Stimulated activated CD4-positive, alpha-beta T cell treated with anti-CD3 and anti-CD28 coated beads, Interleukin-1b, Interleukin-23, amount 100 ng/mL, for 24 hours (primary cell): Measurements from ENCODE around the gene TRAPPC6A.

Experiments used
- DNase-seq, 4 experiments: peaks; one replicate each; pipeline ENCODE4 v3.0.0-alpha.2; 2020; ENCODE audit warnings: low read depth in 4 of 4, low spot score in 1 of 4

Gene TRAPPC6A

DNA sequence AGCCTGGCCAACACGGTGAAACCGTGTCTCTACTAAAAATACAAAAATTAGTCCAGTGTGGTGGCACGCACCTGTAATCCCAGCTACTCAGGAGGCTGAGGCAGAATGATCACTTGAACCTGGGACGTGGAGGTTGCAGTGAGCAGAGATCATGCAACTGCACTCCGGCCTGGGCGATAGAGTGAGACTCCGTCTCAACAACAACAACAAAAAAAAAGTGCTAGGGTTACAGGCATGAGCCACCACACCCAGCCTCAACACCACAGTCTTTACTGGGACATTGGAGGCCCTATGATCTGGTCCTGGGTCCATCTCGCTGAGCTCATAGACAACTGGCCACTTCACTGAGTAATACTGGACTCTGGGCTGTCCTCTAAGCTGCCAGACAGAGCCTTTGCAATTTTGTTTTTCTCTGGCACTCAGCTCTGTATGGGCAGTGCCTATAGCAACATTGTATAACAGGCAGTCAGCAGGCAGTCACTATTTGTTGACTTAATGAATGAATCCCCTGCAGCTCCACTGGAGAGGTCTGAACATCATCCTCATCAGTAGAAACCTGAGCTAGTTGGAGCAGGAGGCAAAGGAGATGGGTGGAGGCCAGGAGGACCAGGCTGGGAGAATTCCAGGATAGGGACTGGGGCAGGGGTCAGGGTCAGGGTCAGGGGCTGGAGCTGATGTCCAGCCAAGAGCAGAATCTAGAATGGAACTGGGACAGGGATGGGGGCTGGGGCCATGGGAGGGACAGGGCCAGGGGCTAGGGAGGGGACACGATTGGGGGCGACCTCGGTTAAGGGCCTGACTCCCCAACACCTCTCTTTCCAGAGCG is 8.7 kb upstream of the TRAPPC6A start:
- no peak for DNase-seq

DNA sequence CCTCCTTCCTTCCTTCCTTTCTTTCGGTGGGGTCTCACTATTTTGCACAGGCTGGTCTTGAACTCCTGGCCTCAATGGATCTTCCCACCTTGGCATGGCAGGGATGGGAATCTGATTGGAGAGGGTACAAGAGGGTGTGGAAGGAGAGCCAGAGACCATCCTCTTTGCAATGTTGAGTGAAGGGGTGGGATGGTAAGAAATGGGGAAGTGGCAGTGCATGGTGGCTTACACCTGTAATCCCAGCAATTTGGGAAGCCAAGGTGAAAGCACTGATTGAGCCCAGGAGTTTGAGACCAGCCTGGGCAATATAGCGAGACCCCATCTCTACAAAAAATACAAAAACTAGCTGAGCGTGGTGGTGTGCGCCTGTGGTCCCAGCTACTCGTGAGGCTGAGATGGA is 6.1 kb upstream of the TRAPPC6A start:
- DNase-seq = no peak

DNA sequence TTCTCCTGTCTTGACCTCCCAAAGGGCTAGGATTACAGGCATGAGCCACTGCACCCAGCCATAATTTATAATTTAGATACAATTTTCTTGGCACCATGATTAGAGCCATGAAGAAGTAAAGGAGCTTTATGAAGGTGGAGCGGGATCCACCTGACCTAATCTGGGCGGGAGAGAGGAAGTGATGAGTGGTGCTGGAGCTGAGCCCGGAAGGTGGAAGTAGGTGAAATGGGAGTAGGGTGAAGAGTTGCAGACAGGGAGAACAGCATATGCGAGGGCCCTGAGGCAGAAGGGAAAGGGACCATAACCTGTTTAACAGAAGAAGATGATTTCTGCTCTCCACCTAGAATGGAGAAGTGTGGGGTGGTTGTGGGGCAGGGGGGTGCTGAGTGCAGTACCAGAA is 4.7 kb upstream of the TRAPPC6A start:
- no peak for DNase-seq

DNA sequence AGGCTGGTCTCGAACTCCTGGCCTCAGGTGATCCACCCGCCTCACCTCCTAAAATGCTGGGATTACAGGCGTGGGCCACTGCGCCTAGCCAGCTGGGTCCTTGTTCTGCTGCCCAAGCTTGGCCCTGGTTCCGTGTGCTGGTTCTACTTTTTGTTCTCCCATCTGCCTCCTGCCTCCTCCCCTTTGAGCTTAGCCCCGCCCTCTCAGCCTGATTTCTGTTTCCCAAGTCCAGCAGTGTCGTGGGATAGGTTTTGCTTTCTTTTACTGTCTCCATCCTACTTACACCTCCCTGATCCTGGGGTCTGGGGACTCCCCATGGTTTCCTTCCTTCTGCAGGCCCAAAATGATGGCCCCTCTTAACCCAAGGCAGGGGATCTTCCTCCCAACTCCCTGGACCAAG is 2.9 kb upstream of the TRAPPC6A start:
- no peak for DNase-seq

DNA sequence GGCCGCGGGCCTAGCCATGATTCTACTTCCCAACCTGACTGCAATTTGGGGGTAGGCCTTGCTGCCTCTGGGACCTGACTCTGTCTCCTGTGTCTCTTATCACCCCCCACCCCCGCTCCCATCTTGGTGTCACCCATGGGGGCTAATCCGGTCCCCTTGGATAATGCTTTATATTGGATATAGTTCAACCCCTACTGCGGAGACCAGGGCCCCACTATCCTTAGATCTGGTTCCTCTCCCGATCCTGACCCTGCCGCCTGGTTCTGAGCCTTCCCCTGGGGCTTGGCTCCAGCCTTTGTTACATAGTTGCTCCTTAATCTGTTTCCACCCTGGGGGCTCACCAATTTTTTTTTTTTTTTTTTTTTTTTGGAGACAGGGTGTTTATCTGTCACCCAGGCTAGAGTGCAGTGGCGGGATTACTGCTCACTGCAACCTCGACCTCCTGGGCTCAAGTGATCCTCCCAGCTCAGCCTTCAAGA is 1.9 kb upstream of the TRAPPC6A start:
- DNase-seq = no peak

DNA sequence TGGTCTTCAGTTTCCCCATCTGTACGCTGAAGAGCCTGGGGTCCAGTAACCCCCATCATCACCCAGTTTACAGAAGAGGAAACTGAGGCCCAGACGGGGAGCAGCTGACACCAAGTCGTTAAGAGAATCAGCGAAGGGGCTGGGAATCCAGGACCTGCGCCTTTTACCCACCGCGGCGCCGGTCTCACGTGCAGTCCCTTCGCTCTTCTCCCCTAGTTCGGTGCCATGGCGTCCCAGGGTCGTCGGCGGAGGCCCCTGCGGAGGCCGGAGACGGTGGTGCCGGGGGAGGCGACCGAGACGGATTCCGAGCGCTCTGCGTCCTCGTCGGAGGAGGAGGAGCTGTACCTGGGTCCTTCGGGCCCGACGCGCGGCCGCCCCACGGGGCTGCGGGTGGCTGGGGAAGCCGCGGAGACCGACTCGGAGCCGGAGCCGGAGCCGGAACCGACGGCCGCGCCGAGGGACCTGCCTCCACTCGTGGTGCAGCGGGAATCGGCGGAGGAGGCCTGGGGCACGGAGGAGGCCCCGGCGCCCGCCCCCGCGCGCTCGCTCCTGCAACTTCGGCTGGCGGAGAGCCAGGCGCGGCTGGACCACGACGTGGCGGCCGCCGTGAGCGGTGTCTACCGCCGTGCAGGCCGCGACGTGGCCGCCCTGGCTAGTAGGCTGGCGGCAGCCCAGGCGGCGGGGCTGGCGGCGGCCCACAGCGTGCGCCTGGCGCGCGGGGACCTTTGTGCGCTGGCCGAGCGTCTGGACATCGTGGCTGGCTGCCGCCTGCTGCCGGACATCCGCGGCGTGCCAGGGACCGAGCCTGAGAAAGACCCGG is 1.2 kb upstream of the TRAPPC6A start:
- peak in 2 of 4 experiments; percentile 19 to 34 for DNase-seq

DNA sequence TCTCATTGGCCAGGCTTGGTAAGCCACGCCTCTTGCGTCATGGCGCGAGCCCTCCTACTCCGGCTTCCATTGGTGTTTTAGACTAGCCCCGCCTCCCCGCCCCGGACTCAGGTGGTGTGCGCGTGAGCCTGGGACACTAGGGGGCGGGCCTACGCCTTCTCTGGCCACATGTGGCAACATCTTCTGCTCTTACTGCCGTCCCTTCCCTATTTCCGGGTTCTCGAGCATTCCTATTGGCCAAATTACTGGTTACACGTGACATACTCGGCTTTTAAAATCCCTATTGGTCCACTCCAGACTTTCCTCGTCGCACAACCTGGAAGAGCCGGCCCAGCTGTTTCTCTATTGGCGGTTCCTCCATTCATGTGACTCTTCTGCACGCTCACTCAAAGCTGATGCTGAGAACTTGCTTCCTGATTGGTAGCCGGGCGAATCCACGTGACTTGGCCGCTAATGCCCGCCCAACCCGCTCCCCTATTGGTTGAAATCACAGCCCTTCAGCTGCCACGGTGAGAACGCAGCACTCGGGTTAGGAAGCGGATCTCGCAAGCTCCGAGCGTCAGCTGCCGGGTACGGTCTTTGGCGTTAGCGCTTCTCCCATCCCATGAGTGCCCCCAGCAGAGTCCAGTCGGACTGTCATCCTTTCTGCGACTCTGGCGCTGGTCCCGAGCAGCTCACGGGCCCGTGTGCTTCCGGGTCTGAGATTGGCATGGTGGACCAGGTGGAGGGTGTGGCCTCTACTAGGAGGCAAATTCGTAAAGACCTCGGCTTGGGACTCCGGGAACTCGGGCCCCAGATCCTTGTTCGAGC is 430 bp upstream of the TRAPPC6A start, which contains the start of gene BLOC1S3:
BLOC1S3 (plus strand) TSS at position 523 of the 810 bp plus-strand sequence. CDS start 513 bp downstream, outside the sequence.
- peak; percentile 97 to 100 (median 100) for DNase-seq

DNA sequence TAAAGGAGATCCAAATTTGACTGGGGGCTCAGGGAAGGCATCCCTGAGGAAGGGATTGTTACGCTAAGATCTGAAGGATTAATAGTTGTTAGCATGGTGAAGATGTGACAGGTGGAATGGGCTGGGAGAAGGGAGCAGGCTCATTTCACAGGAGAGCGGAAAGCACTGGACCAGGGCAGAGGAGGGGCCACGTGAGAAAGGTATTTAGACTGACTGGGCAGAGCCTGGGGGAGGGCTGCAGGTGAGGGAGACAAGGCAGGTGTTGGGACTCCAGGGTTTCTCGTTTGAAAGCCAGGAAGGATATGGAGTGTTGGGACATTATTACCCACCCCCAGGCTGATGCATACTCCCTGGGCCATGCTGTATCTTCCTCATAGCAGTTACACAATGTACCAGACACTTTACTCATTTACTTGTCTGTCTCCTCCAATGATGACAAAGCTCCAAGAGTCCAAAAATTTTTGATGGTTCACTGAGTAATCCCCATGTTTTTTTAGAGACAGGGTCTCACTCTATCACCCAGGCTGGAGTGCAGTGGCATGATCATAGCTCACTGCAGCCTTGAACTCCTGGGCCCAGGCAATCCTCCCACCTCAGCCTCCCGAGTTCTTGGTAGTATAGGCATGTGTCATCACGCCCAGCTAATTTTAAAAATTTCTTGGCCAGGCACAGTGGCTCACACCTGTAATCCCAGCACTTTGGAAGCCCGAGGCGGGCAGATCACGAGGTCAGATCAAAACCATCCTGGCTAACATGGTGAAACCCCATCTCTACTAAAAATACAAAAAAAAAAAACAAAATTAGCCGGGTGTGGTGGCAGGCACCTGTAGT is 2.3 kb downstream of the TRAPPC6A start:
- no peak for DNase-seq

DNA sequence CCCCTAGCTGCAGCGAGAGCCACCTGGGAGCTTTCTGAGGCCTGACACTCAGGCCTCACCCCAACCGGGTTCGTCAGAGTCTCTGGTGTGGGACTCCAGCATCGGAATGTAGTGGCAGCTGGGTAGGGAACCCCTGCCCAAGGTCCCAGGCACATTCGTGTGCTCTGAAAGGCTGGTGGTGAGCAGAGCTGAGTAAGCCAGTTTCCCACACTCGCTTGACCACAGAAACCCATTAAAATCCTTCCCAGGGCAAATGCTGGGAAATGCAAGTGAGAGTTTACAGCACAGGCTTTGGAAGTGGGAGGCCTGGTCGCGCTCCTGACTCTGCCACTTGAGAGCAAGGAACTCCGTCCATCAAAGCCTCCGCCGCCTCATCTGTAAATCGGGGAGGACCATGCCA is 4.2 kb downstream of the TRAPPC6A start:
- DNase-seq = no peak

DNA sequence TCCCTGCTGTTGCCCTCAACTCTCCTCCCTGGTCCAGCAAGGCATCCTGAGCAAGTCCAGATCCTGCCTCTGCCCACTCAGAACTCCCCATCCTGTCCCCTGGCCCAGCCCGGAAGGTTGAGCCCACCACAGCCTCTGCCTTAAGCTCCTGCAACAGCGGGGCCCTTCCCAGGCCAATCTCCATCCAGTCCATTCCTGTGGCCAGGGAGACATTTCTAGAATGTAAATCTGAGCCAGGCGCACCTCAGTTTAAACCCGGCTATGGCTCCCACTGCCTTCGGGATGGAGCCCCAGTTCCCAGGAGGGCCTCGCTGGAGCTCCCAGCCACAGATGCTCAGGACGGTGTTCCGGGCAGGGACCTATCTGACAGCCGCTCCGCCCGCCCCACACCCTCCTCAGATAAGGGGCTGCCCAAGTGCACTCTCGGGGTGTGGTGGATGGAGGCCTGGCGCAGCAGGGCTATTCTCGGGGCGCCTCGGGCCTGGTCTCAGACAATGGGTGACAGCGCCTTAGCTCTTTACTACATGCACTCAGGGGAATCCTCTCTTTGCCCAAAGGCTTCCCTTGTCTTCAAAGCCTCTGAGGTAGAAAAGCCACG is 5.3 kb downstream of the TRAPPC6A start:
- no peak for DNase-seq

DNA sequence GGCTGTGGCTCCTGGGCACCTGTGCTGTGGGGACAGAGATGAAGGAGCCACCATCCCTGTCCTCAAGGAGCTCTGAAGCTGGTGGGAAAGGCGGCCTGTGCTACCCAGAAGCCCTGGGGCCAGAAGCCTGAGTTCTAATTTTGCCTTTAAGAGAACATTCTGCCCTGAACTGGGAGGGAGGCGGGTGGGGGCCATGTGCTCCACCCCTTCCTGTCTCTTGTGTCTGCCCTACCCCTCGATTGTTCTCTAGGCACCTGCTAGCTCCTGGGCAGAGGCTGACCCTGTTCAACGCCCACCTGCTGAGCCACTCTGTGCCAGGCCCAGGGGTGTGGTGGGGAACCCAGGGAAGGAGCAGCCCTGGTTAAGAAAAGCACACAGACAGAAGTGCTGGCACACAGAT is 5.9 kb downstream of the TRAPPC6A start:
- no peak for DNase-seq

DNA sequence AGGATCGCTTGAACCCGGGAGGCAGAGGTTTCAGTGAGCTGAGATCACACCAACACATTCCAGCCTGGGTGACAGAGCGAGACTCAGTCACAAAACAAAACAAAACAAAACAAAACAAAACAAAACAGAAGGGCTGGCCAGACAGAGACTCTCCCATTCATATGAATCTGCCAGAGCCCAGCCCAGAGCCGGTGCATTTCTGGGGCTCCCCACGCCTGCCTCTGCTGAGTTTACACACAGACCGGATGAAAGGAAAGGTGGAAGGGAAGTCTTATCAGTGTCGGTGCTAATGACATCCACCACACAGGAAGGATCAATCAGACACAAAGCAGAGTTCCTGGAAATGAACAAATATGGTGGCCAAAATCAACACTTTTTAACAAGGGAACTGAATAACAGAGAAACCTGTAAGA is 6.8 kb downstream of the TRAPPC6A start:
- DNase-seq = no peak

DNA sequence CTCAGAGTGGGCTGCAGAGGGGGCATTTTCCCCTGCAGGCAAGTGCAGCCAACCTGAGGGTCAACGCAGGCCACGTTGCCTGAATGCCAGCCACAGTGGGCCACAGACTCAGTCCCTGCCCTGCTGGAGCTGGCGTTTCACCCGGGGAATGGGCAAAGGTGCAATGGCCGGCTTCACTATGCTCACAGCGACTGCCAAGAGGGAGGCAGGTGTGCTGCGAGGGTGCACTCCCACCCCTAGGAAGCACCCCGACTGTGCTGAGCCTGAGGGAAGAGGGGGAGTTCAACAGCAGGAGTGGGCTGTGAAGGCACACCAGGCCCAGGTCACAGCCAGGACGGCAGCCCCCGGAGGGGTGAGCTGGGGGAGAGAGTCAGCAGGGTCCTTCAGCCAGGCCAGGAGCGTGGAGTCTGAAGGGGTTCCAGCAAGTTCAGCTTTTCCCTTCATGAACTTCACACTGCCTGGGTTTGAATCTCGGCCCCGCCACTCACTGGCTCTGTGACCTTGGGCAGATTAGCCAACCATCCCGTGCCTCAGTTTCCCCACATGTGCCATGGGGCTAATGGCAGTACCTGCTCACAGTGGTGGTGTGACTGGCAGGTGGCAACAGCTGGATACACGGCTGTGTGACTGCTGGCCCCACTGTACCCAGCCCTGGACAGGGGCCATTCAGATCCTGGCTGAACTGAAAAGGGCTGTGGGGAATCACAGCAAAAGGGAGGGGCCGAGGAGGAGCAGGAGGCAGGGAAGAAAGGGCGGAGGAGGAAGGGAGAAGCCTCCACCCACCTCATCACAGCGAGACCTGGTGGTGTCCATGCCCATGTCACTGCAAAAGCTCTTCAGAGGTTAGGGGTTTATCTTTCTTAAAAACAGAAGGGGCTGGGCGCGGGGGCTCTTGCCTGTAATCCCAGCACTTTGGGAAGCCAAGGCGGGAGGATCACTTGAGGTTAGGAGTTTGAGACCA is 7.6 kb downstream of the TRAPPC6A start:
- no peak for DNase-seq

DNA sequence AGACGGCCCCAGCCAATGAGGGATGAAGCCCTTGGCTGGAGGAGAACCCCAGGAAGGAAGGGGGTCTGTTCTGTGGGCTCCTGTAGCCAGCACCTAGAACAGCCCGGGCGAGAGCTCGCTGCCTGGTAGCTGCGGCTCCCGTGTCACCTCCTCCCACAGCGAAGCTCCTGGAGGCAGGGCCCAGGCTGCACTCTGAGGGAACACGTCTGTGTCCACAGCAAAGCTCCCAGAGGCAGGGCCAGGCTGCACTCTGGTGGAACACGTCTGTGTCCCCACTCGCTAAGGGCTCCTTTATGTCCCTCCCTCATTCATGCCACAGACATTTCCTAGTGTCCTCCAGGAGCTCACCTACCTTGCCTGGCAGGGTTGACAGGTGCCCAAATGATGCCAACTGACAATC is 8.4 kb downstream of the TRAPPC6A start:
- no peak for DNase-seq

DNA sequence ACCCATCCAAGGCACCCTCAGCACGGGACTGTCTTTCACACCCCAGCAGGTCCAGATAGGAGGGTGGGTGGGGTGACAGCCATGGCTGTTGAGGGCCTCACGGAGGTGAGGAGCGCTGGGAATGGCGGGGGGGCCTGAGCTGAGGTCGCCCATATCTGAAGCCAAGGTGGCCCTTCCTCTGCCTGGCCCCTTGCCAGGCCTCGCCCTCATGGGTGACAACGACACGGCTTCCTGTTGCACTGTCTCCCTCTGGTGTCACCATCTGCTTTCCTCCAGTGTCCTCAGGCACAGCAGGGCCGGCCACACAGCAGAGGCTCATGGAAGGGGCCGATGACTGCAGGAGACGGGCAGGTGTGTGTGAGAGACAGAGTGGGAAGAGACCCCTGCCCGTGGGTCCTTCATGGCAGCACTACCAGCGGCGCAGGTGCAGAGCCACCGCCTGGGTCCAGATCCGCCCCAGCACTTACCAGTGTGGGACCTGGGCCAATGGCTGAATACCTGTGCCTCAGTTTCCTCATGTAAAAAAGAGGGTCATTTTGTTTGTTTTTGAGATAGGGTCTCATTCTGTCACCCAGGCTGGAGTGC is 9.2 kb downstream of the TRAPPC6A start:
- no peak for DNase-seq

DNA sequence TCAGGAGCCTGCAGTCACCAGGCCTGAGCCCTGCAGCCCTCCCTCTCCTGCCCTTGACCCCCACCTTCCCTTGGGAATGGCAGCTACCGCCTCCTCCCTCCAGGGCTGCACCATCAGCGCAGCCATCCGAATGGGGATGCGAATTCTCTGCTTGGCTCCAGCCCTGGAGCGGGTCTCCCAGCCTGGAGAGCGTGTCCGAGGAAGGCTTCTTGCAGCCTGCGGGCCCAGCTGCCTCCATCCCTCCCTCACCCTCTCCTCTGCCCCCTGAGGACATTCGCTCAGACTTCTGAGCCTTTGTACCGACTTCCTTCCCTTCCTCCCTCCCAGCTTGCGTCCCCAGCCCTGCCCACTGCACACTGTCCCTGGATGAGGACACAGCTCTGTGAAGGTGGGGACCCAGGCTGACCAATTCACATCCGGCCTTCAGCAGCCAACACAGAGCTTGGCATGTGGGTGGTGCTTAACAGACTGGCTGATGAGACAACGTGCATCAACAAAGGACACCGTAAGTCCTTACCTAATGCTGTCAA is 11.2 kb downstream of the TRAPPC6A start:
- DNase-seq = no peak

DNA sequence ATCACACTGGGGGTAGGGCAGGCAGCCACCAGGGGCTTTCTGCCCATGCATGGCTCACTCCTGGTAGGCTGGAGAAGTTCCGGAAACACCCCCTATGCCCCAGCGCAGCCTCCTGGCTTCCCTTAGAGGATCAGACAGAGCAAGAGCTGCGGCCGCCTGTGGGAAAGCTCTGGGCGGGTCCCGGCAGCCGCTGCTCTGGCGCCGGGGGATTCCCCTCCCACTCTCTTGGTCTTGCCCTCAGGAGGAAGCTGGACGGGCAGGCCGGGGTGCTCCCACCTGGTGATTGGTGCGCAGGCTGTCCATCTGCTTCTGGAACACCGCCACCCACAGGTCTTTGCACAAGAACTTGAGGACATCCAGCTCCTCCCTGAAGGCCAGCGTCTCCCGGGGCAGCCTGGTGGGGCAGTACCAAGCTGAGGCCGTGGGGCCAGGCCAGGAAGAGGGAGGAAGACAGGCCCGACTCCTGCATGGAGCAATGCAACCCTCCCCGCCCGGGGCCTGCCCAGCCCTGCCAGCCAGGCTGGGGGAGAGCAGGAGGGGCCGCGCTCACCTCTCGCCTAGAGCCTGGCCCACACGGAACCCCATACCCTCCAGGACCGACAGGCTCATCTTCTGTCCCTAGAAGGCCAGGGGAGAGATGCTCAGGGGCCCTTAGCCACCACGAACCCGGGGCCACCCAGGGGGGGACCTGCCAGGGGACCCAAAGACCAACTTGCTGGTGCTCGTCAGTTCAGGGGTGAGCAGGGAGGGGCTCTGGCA is 13.3 kb downstream of the TRAPPC6A start:
- peak in 2 of 4 experiments; percentile 42 to 54 for DNase-seq
